Natural killer cell (primary cell): ENCODE results near the gene GKN2. TPM values are rescaled to one million over a fixed set of nuclear protein-coding genes. Genes with fewer than 3 reads are reported as not detected.
A peak's percentile ranks its signal among the peaks of the same experiment; 100 is the strongest.

Experiments used
- ATAC-seq, 3 donors: fragments of 150-1000 bp in 2 of 3; fragments of 200-7000 bp in 1 of 3; cut with Tn5 transposase; 1 replicate in 1 of 3; 2 replicates in 2 of 3; pipeline ENCODE4 v1.10.0; 2021; ENCODE audit warnings: mild to moderate bottlenecking in 2 of 3, moderate library complexity in 2 of 3
- DNase-seq, 2 donors: peaks; one replicate each; pipeline versions ENCODE4 v3.0.0 to v3.0.0-alpha.2; 2013 to 2021; ENCODE audit warnings: mixed read lengths in 1 of 2
- H3K27ac ChIP-seq: one replicate; pipeline ENCODE4 v1.5.1; 2013; ENCODE audit warnings: mild to moderate bottlenecking, low read length
- H3K27me3 ChIP-seq: one replicate; pipeline ENCODE4 v1.6.1; 2013; ENCODE audit warnings: low read length; ENCODE audit not compliant: control insufficient read depth, insufficient read depth
- H3K36me3 ChIP-seq: one replicate; pipeline ENCODE4 v1.6.1; 2013; ENCODE audit warnings: low read length; ENCODE audit not compliant: control insufficient read depth, insufficient read depth
- H3K4me1 ChIP-seq: one replicate; pipeline ENCODE4 v1.6.1; 2013; ENCODE audit warnings: low read length; ENCODE audit not compliant: control insufficient read depth, insufficient read depth
- H3K4me3 ChIP-seq: one replicate; pipeline ENCODE4 v1.5.1; 2013; ENCODE audit warnings: low read length
- H3K9me3 ChIP-seq: one replicate; pipeline ENCODE4 v1.6.1; 2013; ENCODE audit warnings: low read length; ENCODE audit not compliant: control insufficient read depth, insufficient read depth
- H3K27ac Mint-ChIP-seq, 2 donors: one replicate each; pipeline ENCODE4 v1.8.0; 2022; ENCODE audit warnings: mild to moderate bottlenecking in 2 of 2, mixed read lengths in 2 of 2, moderate library complexity in 1 of 2
- H3K27me3 Mint-ChIP-seq, 2 donors: one replicate each; pipeline ENCODE4 v1.8.0; 2022; ENCODE audit warnings: low read depth in 2 of 2, mixed read lengths in 2 of 2
- H3K36me3 Mint-ChIP-seq: one replicate; pipeline ENCODE4 v1.8.0; 2022; ENCODE audit warnings: mixed read lengths
- H3K4me1 Mint-ChIP-seq, 2 donors: one replicate each; pipeline ENCODE4 v1.8.0; 2022; ENCODE audit warnings: mixed read lengths in 2 of 2
- H3K4me3 Mint-ChIP-seq: one replicate; pipeline ENCODE4 v1.8.0; 2022; ENCODE audit warnings: mild to moderate bottlenecking, moderate library complexity, mixed read lengths
- H3K9me3 Mint-ChIP-seq, 2 donors: one replicate each; pipeline ENCODE4 v1.8.0; 2022; ENCODE audit warnings: mixed read lengths in 2 of 2
- CTCF ChIP-seq: fragments of 200-600 bp; IDR thresholded peaks from one replicate; pipeline ENCODE4 v1.8.0; 2022; ENCODE audit warnings: antibody characterized with exemption
- WGBS: methylation state at CpG from one replicate; pipeline ENCODE4 v1.1.7; 2013; ENCODE audit warnings: missing lambda C conversion rate; ENCODE audit not compliant: insufficient coverage; 5-methylcytosine and 5-hydroxymethylcytosine counted together
- intact Hi-C: fragments of 100-400 bp; cut with micrococcal nuclease; formaldehyde crosslinking; loops from one replicate; pipeline ENCODE4 v1.14.2; 2022
- total RNA-seq, 4 donors: library from RNA; stranded (reverse); fragments of 120-200 nt in 1 of 4; gene quantifications; one replicate each; pipeline versions ENCODE4 v1.2.3 to v1.2.4, GENCODE V29; 2013 to 2022

Gene GKN2
- total RNA-seq, 3 donors from 2014 or later (not counting 1 experiment from before 2014, with no cell fraction given) = not detected

DNA sequence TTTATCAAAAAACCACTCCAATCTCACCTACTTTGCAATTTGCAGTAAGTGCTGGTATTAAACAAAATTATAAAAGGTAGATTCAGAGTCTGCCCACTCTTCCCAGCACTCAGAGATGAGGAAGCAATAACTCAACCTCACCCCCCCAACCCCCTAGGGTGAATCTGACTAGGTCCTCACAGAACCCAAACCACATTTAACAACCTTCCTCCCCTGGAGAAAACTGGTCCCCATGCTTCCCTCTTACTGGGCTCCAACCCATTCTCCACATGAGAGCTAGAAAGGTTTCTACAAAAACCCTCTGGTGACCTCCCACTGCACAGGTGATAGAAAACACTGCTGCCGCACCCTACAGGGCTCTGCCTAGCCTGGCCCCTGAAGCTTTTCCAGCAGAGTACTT is 41.0 kb downstream of the GKN2 start:
- ATAC-seq (no peak), DNase-seq (no peak)
- H3K4me3 ChIP-seq = no peak overlapping the region
- H3K27me3 ChIP-seq = no peaks in the 10 kb centered on the region
- H3K27me3 Mint-ChIP-seq = no peaks in the 10 kb centered on the region
- H3K27ac Mint-ChIP-seq = no peak overlapping the region
- peaks cover 25% of the 10 kb centered on the region in 2 donors for H3K4me1 Mint-ChIP-seq
- H3K9me3 Mint-ChIP-seq = no peaks in the 10 kb centered on the region
- no peaks in the 10 kb centered on the region for H3K36me3 ChIP-seq
- H3K4me3 Mint-ChIP-seq = no peak overlapping the region
- no peak for TF ChIP-seq CTCF
- 88% methylated on average over 1 of the region's 1 CpG for WGBS
- H3K9me3 ChIP-seq = no peaks in the 10 kb centered on the region
- H3K36me3 Mint-ChIP-seq = no peaks in the 10 kb centered on the region
- H3K27ac ChIP-seq = no peak overlapping the region
- peaks cover 43% of the 10 kb centered on the region for H3K4me1 ChIP-seq
- intact Hi-C loops = loop anchor here (10.0 kb wide), 1 partner anchor 307 kb away; no protein-coding TSS in a partner anchor

- Histone ChIP-seq H3K4me3 (no peak overlapping the region), H3K27me3 (no peaks in the 10 kb centered on the region), H3K4me1 (peaks cover 43% of the 10 kb centered on the region), H3K36me3 (no peaks in the 10 kb centered on the region), H3K9me3 (no peaks in the 10 kb centered on the region), H3K27ac (no peak overlapping the region)
- Mint-ChIP-seq H3K4me1 (peaks cover 25% of the 10 kb centered on the region in 2 donors), H3K27me3 (no peaks in the 10 kb centered on the region), H3K36me3 (no peaks in the 10 kb centered on the region), H3K4me3 (no peak overlapping the region), H3K27ac (no peak overlapping the region), H3K9me3 (no peaks in the 10 kb centered on the region)
- intact Hi-C loops = loop anchor here (10.0 kb wide), 1 partner anchor 306 kb away; no protein-coding TSS in a partner anchor
- no peak for DNase-seq
- WGBS = 76% methylated on average over 4 of the region's 4 CpGs
- no peak for ATAC-seq
- no peak for TF ChIP-seq CTCF
Observed at GRCh38 chr2:68911246-68911645, 41.4 kb downstream of the GKN2 start.

- no peaks in the 10 kb centered on the region for H3K27me3 Mint-ChIP-seq
- no peaks in the 10 kb centered on the region for H3K27me3 ChIP-seq
- ATAC-seq (peak; percentile 38 to 55 (median 43)), DNase-seq (peak; percentile 47 to 85)
- no peak overlapping the region for H3K4me3 ChIP-seq
- no peaks in the 10 kb centered on the region for H3K9me3 Mint-ChIP-seq
- intact Hi-C loops = loop anchor here (2.0 to 10.0 kb wide), 5 partner anchors 77 to 443 kb away; partner anchors contain the start of genes APLF and FBXO48
- WGBS = 100% methylated on average over 1 of the region's 3 CpGs
- peak overlapping the region; percentile 59 for H3K4me3 Mint-ChIP-seq
- H3K4me1 Mint-ChIP-seq = peaks cover 25% of the 10 kb centered on the region in 2 donors
- TF ChIP-seq CTCF = peak; percentile 88
- H3K27ac Mint-ChIP-seq = peak overlapping the region; percentile 1 to 3
- H3K9me3 ChIP-seq = no peaks in the 10 kb centered on the region
- no peak overlapping the region for H3K27ac ChIP-seq
- H3K36me3 ChIP-seq = no peaks in the 10 kb centered on the region
- H3K4me1 ChIP-seq = peaks cover 43% of the 10 kb centered on the region
- H3K36me3 Mint-ChIP-seq = no peaks in the 10 kb centered on the region
Observed at GRCh38 chr2:68909793-68910674, 42.7 kb downstream of the GKN2 start.
